Measurements from ENCODE around the gene NUDT2. TPM values are rescaled to one million over a fixed set of nuclear protein-coding genes. Genes with fewer than 3 reads are reported as not detected.

NUDT2 gene
- polyA plus RNA-seq, 1 of the 3 experiments (the other 2 are of a cell fraction): 47.8 TPM

- TF ChIP-seq FOXJ3 (CRISPR knock-in tag; IDR thresholded peaks at IDR 0.05) (no peak), JUND (IDR thresholded peaks at IDR 0.05) (no peak), ELF1 (IDR thresholded peaks at IDR 0.05) (no peak), SIN3A (IDR thresholded peaks at IDR 0.05; ENCODE audit: borderline replicate concordance, low read depth, low read length) (no peak), FOSL2 (IDR thresholded peaks at IDR 0.05; ENCODE audit: borderline replicate concordance, low read depth) (no peak), RXRA (IDR thresholded peaks at IDR 0.05; ENCODE audit: borderline replicate concordance, low read depth) (no peak), TCF12 (IDR thresholded peaks at IDR 0.05) (no peak), EZH2phosphoT487 (IDR thresholded peaks at IDR 0.05; ENCODE audit: borderline replicate concordance, low read depth) (no peak), FOXM1 (IDR thresholded peaks at IDR 0.05; ENCODE audit: low read depth) (no peak), EP300 (IDR thresholded peaks at IDR 0.05; ENCODE audit: borderline replicate concordance in 1 of 2, low read depth in 1 of 2, low read length in 1 of 2) (no peak), RAD21 (IDR thresholded peaks at IDR 0.05; ENCODE audit: low read length) (no peak), NRF1 (IDR thresholded peaks at IDR 0.05; ENCODE audit: low read depth, low read length) (no peak), YY1 (IDR thresholded peaks at IDR 0.05; ENCODE audit: low read depth) (no peak), REST (IDR thresholded peaks at IDR 0.05; ENCODE audit: low read depth, low read length) (no peak), TAF1 (IDR thresholded peaks at IDR 0.05; ENCODE audit: borderline replicate concordance, low read depth, low read length) (no peak)
- TF ChIP-seq, protein P1, sequence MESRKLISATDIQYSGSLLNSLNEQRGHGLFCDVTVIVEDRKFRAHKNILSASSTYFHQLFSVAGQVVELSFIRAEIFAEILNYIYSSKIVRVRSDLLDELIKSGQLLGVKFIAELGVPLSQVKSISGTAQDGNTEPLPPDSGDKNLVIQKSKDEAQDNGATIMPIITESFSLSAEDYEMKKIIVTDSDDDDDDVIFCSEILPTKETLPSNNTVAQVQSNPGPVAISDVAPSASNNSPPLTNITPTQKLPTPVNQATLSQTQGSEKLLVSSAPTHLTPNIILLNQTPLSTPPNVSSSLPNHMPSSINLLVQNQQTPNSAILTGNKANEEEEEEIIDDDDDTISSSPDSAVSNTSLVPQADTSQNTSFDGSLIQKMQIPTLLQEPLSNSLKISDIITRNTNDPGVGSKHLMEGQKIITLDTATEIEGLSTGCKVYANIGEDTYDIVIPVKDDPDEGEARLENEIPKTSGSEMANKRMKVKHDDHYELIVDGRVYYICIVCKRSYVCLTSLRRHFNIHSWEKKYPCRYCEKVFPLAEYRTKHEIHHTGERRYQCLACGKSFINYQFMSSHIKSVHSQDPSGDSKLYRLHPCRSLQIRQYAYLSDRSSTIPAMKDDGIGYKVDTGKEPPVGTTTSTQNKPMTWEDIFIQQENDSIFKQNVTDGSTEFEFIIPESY (IDR thresholded peaks at IDR 0.05; ENCODE audit: borderline replicate concordance, low read depth): no peak
- TF ChIP-seq, protein P2, sequence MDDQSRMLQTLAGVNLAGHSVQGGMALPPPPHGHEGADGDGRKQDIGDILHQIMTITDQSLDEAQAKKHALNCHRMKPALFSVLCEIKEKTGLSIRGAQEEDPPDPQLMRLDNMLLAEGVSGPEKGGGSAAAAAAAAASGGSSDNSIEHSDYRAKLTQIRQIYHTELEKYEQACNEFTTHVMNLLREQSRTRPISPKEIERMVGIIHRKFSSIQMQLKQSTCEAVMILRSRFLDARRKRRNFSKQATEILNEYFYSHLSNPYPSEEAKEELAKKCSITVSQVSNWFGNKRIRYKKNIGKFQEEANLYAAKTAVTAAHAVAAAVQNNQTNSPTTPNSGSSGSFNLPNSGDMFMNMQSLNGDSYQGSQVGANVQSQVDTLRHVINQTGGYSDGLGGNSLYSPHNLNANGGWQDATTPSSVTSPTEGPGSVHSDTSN (IDR thresholded peaks at IDR 0.05): no peak
- TF ChIP-seq, protein P3, sequence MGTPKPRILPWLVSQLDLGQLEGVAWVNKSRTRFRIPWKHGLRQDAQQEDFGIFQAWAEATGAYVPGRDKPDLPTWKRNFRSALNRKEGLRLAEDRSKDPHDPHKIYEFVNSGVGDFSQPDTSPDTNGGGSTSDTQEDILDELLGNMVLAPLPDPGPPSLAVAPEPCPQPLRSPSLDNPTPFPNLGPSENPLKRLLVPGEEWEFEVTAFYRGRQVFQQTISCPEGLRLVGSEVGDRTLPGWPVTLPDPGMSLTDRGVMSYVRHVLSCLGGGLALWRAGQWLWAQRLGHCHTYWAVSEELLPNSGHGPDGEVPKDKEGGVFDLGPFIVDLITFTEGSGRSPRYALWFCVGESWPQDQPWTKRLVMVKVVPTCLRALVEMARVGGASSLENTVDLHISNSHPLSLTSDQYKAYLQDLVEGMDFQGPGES (IDR thresholded peaks at IDR 0.05; ENCODE audit: low read depth, low read length): no peak
- TF ChIP-seq, protein P4, sequence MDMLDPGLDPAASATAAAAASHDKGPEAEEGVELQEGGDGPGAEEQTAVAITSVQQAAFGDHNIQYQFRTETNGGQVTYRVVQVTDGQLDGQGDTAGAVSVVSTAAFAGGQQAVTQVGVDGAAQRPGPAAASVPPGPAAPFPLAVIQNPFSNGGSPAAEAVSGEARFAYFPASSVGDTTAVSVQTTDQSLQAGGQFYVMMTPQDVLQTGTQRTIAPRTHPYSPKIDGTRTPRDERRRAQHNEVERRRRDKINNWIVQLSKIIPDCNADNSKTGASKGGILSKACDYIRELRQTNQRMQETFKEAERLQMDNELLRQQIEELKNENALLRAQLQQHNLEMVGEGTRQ (IDR thresholded peaks at IDR 0.05; ENCODE audit: borderline replicate concordance, low read depth, low read length): no peak
- Histone ChIP-seq H3K9ac (no peak overlapping the region), H2AFZ (ENCODE audit: low read depth) (no peak overlapping the region), H3K4me3 (ENCODE audit: low read depth in 2 of 2, low read length in 1 of 2) (no peak overlapping the region), H4K20me1 (ENCODE audit: insufficient read depth) (no peaks in the 10 kb centered on the region), H3K79me2 (ENCODE audit: insufficient read depth) (peaks cover 6% of the 10 kb centered on the region; the same call in 1 of the 2 replicates), H3K36me3 (replicated peaks in 1 of 2; ENCODE audit: control insufficient read depth in 1 of 2, insufficient read depth in 2 of 2, low read length in 1 of 2) (peaks cover 32% of the 10 kb centered on the region in 2 experiments), H3F3A (replicated peaks; ENCODE audit: insufficient read depth) (no peaks in the 10 kb centered on the region), H3K9me3 (no peaks in the 10 kb centered on the region), H3K27me3 (ENCODE audit: insufficient read depth) (no peaks in the 10 kb centered on the region), H3K9me2 (no peaks in the 10 kb centered on the region), H3K4me2 (no peak overlapping the region), H3K4me1 (ENCODE audit: control insufficient read depth in 1 of 2, insufficient read depth in 2 of 2, low read depth in 1 of 2, low read length in 1 of 2) (peaks cover 0 to 17% of the 10 kb centered on the region in 2 experiments; a peak in 1 of 4 replicates), H3K27ac (ENCODE audit: low read depth in 2 of 2, low read length in 1 of 2) (no peak overlapping the region)
- no peak for DNase-seq
- WGBS (ENCODE audit: low lambda C conversion rate): 88% methylated on average over 7 of the region's 7 CpGs
- ChIA-PET CTCF (interaction anchor here (0.5 to 1.8 kb wide), 6 partner anchors 9 to 272 kb away, joined by 3 to 11 read pairs (median 4); no protein-coding TSS in a partner anchor), POLR2A (no interaction called here)
Measured at GRCh38 chr9:34341659-34342295, 12.4 kb downstream of the NUDT2 start.
